ENCODE results near the gene TICAM2.

DNA sequence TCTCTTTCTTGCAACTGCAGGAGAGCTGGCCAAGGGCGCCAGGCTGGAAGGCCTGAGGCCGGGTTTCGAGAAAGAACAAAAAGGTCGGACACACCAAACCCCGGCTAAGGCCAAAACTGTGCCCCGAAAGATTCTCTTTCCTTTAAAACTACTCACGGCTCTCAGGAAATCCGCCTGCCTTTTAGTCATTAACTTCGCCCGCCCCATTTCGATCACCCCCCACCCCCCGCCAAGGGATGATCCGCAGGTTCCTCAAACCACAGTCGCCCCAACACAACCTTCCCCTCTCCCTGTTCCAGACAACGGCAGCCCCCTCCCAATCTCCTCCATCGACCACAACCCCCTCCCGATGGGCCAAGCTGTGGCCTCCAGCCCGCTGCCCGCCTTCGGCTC is 58.2 kb downstream of the TICAM2 start:
- TF ChIP-seq CTCF (IDR thresholded peaks at IDR 0.05) = no peak
- no peak for TF ChIP-seq POLR2A (IDR thresholded peaks at IDR 0.05)

All from Peyer's patch (tissue), 4 donors.